Activated CD8-positive, alpha-beta T cell treated with anti-CD3 and anti-CD28 coated beads, Interleukin-2, amount 10 ng/mL, durations not matched to agents 7 days and 5 days (primary cell): ENCODE measurements around the gene SLC17A8. TPM values are rescaled to one million over a fixed set of nuclear protein-coding genes. Genes with fewer than 3 reads are reported as not detected.
"Not testable (repeated sequence)": the region's sequence is repeated elsewhere in the genome, so short reads cannot be mapped to it uniquely, and the experiment has no call there.

ENCODE experiments used
- ATAC-seq: fragments of 150-1000 bp; cut with Tn5 transposase; one replicate; pipeline ENCODE4 v1.10.0; 2021; ENCODE audit warnings: moderate library complexity
- CTCF ChIA-PET: fragments of 350-600 bp; sonication (Branson Sonifier 250); formaldehyde crosslinking; loops from one replicate; lab custom pipeline; 2021; ENCODE audit warnings: antibody characterized with exemption; lab: Charles Lee
- POLR2A ChIA-PET: fragments of 350-600 bp; sonication (Branson Sonifier 250); formaldehyde crosslinking; loops from one replicate; lab custom pipeline; 2021; ENCODE audit warnings: antibody characterized with exemption; lab: Charles Lee
- DNase-seq: peaks from one replicate; pipeline ENCODE4 v3.0.0-alpha.2; 2020
- H3K27ac Mint-ChIP-seq: one replicate; pipeline ENCODE4 v1.8.0; 2021; ENCODE audit warnings: mild to moderate bottlenecking, mixed read lengths
- H3K27me3 Mint-ChIP-seq: one replicate; pipeline ENCODE4 v1.8.0; 2021; ENCODE audit warnings: low read depth, mixed read lengths
- H3K36me3 Mint-ChIP-seq: one replicate; pipeline ENCODE4 v1.8.0; 2021; ENCODE audit warnings: low read depth, mixed read lengths
- H3K4me1 Mint-ChIP-seq: one replicate; pipeline ENCODE4 v1.8.0; 2021; ENCODE audit warnings: low read depth, mixed read lengths
- H3K4me3 Mint-ChIP-seq: one replicate; pipeline ENCODE4 v1.8.0; 2021; ENCODE audit warnings: mild to moderate bottlenecking, mixed read lengths
- H3K9me3 Mint-ChIP-seq: one replicate; pipeline ENCODE4 v1.8.0; 2022; ENCODE audit warnings: mixed read lengths; ENCODE audit not compliant: insufficient read depth
- total RNA-seq, 2 experiments: library from RNA; stranded (reverse); gene quantifications; one replicate each; pipeline ENCODE4 v1.2.3, GENCODE V29; 2021

Gene SLC17A8
- not detected for total RNA-seq

GRCh38 chr12:100356644-100357223, at the start of gene SLC17A8:
Gene SLC17A8 (plus strand): TSS chr12:100357074. CDS start chr12:100357392, 318 bp downstream.
- ATAC-seq (no peak), DNase-seq (no peak)
- CTCF ChIA-PET, result no interaction called here
- Mint-ChIP-seq H3K36me3 (no peaks in the 10 kb centered on the region), H3K27me3 (peaks cover 30% of the 10 kb centered on the region), H3K27ac (no peak within 1 kb of the TSS), H3K4me3 (no peak within 1 kb of the TSS), H3K9me3 (no peaks in the 10 kb centered on the region), H3K4me1 (no peaks in the 10 kb centered on the region)
- POLR2A ChIA-PET, result interaction anchor here (0.6 kb wide), 1 partner anchor 1924 kb away, joined by 3 read pairs; no protein-coding TSS in a partner anchor

- POLR2A ChIA-PET, DNase-seq, ATAC-seq, H3K4me3 Mint-ChIP-seq, H3K27ac Mint-ChIP-seq, CTCF ChIA-PET, H3K4me1 Mint-ChIP-seq, H3K27me3 Mint-ChIP-seq: not testable (repeated sequence)
- peaks cover 13% of the 10 kb centered on the region for H3K9me3 Mint-ChIP-seq
- peaks cover 36% of the 10 kb centered on the region for H3K36me3 Mint-ChIP-seq
These were observed 48.7 kb upstream of the SLC17A8 start for GRCh38 chr12:100308138-100308537.

DNA sequence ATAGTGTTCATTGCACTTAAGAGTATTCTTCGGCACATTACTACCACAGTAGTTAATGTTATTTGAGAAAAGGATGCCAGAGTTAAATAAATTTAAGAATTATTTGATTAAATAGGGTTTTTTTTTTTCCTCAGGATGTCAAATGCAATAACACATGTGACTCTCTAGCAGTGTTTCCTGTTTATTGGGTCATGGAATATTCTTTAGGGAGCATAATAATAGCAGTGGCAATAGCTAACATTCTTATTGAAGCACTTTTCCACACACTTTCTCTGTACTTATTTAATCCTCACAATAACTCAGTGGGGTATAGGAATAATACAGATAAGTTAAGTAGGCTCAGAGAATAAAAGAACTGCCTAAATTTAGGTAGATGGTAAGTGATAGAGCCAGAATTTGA, 45.6 kb upstream of the SLC17A8 start:
- Mint-ChIP-seq H3K9me3 (no peaks in the 10 kb centered on the region), H3K36me3 (peaks cover 10% of the 10 kb centered on the region), H3K4me1 (no peaks in the 10 kb centered on the region), H3K27me3 (no peaks in the 10 kb centered on the region), H3K4me3 (no peak overlapping the region), H3K27ac (no peak overlapping the region)
- ChIA-PET POLR2A (no interaction called here), CTCF (no interaction called here)
- ATAC-seq (no peak), DNase-seq (no peak)

DNA sequence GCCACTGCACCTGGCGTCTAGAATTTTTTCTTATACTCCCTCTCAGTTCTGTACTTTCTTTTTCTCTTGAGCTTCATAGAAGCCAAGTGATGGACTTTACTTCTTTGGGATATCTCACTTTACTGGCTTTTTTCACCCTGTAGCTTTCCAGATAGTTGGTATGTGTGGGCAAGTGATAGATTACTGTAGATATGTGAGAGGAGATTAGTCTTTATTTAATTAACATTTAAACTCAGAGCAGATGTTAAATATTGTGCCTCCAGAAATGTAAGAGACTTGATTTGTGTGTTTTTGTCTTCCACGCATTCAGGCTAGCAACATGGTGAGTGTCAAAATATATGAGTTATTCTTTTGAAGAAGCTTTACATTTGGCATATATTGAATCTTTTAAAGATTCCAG, 39.5 kb upstream of the SLC17A8 start:
- Mint-ChIP-seq H3K36me3 (peaks cover 15% of the 10 kb centered on the region), H3K27ac (no peak overlapping the region), H3K4me1 (no peaks in the 10 kb centered on the region), H3K4me3 (no peak overlapping the region), H3K27me3 (no peaks in the 10 kb centered on the region), H3K9me3 (no peaks in the 10 kb centered on the region)
- ATAC-seq (no peak), DNase-seq (no peak)
- CTCF ChIA-PET, result interaction anchor here (0.6 kb wide), 1 partner anchor 1759 kb away, joined by 3 read pairs; no protein-coding TSS in a partner anchor
- POLR2A ChIA-PET, result no interaction called here

- DNase-seq, result no peak
- H3K4me3 Mint-ChIP-seq, result no peak overlapping the region
- POLR2A ChIA-PET, result no interaction called here
- no peak overlapping the region for H3K27ac Mint-ChIP-seq
- peaks cover 19% of the 10 kb centered on the region for H3K36me3 Mint-ChIP-seq
- no peak for ATAC-seq
- no peaks in the 10 kb centered on the region for H3K9me3 Mint-ChIP-seq
- H3K4me1 Mint-ChIP-seq, result no peaks in the 10 kb centered on the region
- CTCF ChIA-PET, result no interaction called here
- no peaks in the 10 kb centered on the region for H3K27me3 Mint-ChIP-seq
These were observed 32.4 kb upstream of the SLC17A8 start for GRCh38 chr12:100324498-100324897.

DNA sequence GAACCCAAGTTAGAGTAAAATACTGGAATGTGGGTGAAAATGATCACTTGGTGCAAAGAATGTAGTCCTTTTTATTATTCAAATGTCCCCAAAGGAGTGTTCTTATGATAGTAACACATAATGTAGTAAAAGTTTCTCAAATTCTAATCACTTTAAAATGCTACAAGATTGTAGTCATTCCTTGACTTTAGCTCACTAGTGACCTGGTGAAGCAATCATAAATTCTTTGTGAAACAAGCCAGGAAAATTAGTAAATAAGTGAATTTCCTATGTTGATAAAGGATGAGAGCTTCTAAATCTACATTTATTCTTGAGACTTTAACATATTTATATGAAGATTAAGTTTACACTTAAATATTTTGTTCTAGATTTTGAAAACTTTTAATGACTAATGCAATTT, 30.7 kb upstream of the SLC17A8 start:
- ATAC-seq (no peak), DNase-seq (no peak)
- H3K27ac Mint-ChIP-seq, result no peak overlapping the region
- no peaks in the 10 kb centered on the region for H3K9me3 Mint-ChIP-seq
- H3K36me3 Mint-ChIP-seq, result peaks cover 25% of the 10 kb centered on the region
- no peak overlapping the region for H3K4me3 Mint-ChIP-seq
- CTCF ChIA-PET, result interaction anchor here (1.1 kb wide), 1 partner anchor 93 kb away, joined by 3 read pairs; no protein-coding TSS in a partner anchor
- POLR2A ChIA-PET, result no interaction called here
- H3K27me3 Mint-ChIP-seq, result no peaks in the 10 kb centered on the region
- H3K4me1 Mint-ChIP-seq, result no peaks in the 10 kb centered on the region

DNA sequence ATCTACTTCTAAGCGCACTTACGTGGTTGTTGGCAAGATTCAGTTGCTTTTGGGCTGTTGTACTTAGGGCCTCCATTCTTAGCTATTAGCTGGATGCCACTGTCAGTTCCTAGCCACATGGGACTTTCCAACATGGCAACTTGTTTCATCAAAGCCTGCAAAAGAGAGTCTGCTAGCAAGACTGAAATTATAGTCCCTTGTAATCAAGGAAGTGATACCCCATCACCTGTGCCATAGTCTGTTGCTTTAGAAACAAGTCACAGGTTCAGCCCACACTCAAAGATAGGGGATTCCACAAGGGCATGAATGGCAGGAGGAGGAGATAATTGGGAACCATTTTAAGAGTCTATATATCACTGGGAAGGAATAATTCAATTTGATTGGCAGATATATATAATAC, 27.1 kb upstream of the SLC17A8 start:
- H3K27ac Mint-ChIP-seq, result no peak overlapping the region
- ChIA-PET POLR2A (no interaction called here), CTCF (no interaction called here)
- no peak overlapping the region for H3K4me3 Mint-ChIP-seq
- no peaks in the 10 kb centered on the region for H3K27me3 Mint-ChIP-seq
- H3K9me3 Mint-ChIP-seq, result no peaks in the 10 kb centered on the region
- ATAC-seq (no peak), DNase-seq (no peak)
- no peaks in the 10 kb centered on the region for H3K4me1 Mint-ChIP-seq
- peaks cover 28% of the 10 kb centered on the region for H3K36me3 Mint-ChIP-seq

DNA sequence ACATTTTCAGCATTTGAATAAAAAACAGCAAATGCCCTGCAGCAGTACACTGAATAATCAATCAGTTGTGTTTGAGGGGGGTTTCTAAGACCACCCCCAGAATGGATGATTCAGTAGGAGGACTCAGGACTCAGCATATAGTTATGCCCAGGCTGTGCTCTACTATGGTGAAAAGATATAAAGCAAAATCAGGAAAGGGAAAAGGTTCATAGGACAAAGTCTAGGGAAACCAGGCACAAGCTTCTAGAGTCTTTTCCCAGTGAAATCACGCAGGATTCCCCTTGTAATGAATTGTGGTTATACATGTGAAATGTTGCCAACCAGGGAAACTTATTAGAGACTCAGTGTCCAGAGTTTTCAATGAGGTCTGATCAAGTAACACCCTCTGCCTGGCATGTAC, 25.0 kb upstream of the SLC17A8 start:
- H3K27ac Mint-ChIP-seq, result no peak overlapping the region
- H3K36me3 Mint-ChIP-seq, result peaks cover 38% of the 10 kb centered on the region
- CTCF ChIA-PET, result no interaction called here

GRCh38 chr12:100332852-100333251, 24.0 kb upstream of the SLC17A8 start:
- Mint-ChIP-seq H3K9me3 (no peaks in the 10 kb centered on the region), H3K36me3 (peaks cover 38% of the 10 kb centered on the region), H3K27ac (no peak overlapping the region), H3K4me1 (no peaks in the 10 kb centered on the region), H3K27me3 (no peaks in the 10 kb centered on the region), H3K4me3 (no peak overlapping the region)
- DNase-seq (no peak), ATAC-seq (no peak)
- ChIA-PET CTCF (no interaction called here), POLR2A (no interaction called here)

More for the DNA sequence above, 25.0 kb upstream of the SLC17A8 start:
- no peaks in the 10 kb centered on the region for H3K27me3 Mint-ChIP-seq
- H3K4me3 Mint-ChIP-seq, result no peak overlapping the region
- H3K4me1 Mint-ChIP-seq, result no peaks in the 10 kb centered on the region
- ATAC-seq, result no peak
- POLR2A ChIA-PET, result no interaction called here
- no peak for DNase-seq
- H3K9me3 Mint-ChIP-seq, result no peaks in the 10 kb centered on the region

DNA sequence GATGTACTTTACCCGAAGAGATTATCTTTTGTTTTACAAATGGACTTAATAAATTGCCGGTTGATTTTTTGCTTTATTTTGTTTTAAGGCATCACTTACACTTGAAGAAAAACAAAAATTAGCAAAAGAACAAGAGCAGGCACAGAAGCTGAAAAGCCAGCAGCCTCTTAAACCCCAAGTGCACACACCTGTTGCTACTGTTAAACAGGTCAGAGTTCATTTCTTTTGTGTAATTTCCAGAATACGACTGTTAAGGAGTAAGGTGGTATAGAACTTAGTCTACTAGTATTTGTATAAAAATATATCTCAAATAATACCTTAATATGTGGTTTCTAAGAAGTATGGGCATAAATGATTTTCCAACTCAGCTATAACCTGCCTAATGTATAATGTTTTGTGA, 19.6 kb upstream of the SLC17A8 start:
- H3K27me3 Mint-ChIP-seq, result no peaks in the 10 kb centered on the region
- DNase-seq (no peak), ATAC-seq (no peak)
- no peaks in the 10 kb centered on the region for H3K4me1 Mint-ChIP-seq
- CTCF ChIA-PET, result interaction anchor here (0.8 to 1.6 kb wide), 2 partner anchors 67 to 68 kb away, joined by 3 to 5 read pairs; no protein-coding TSS in a partner anchor
- H3K36me3 Mint-ChIP-seq, result peaks cover 31% of the 10 kb centered on the region
- H3K4me3 Mint-ChIP-seq, result no peak overlapping the region
- H3K9me3 Mint-ChIP-seq, result no peaks in the 10 kb centered on the region
- H3K27ac Mint-ChIP-seq, result no peak overlapping the region
- POLR2A ChIA-PET, result no interaction called here

DNA sequence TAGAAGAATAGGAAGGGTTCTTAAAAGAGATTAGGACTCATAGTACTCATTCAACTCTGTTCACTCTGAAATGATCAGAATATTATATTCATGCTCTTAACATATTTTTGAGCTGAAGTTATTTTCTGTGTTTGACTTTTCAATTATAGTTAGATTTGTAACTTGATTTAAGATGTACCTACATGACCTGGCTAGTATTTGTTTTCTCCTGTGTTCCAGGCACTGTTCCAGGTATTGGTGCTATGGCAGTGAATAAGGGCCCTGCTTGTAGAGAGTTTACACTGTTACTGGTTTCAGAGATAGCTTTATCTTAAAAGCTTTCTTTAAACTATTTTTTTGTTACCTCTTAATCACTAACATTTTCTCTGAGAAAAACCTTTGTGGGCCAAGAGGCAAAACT, 19.1 kb upstream of the SLC17A8 start:
- H3K9me3 Mint-ChIP-seq, result no peaks in the 10 kb centered on the region
- CTCF ChIA-PET, result interaction anchor here (1.6 kb wide), 1 partner anchor 67 kb away, joined by 5 read pairs; no protein-coding TSS in a partner anchor

DNA sequence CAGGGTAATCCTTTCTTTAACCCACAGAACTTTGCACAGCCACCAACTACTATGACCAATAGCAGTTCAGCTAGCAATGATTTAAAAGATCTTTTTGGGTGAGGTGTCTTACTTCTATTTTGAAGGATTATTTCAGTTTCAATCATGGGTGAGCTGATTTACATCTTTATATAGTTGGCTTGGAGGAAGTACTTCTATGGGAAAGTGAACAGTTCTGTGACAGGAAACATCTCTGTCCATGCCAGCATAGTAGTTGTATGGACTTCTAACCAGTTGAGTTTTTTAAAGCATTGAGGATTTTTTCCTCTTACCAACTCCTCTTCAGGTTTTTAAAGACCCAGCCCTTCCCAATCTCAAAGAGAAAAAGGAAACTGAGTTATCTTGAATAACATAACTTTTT, 17.8 kb upstream of the SLC17A8 start:
- ATAC-seq (no peak), DNase-seq (no peak)
- Mint-ChIP-seq H3K9me3 (no peaks in the 10 kb centered on the region), H3K4me1 (no peaks in the 10 kb centered on the region), H3K27me3 (no peaks in the 10 kb centered on the region), H3K36me3 (peaks cover 30% of the 10 kb centered on the region), H3K27ac (no peak overlapping the region), H3K4me3 (no peak overlapping the region)
- ChIA-PET POLR2A (interaction anchor here (0.7 kb wide), 1 partner anchor 40 kb away, joined by 3 read pairs; no protein-coding TSS in a partner anchor), CTCF (no interaction called here)

More for the DNA sequence above, 19.1 kb upstream of the SLC17A8 start:
- Mint-ChIP-seq H3K4me1 (no peaks in the 10 kb centered on the region), H3K36me3 (peaks cover 34% of the 10 kb centered on the region), H3K4me3 (no peak overlapping the region), H3K27me3 (no peaks in the 10 kb centered on the region), H3K27ac (no peak overlapping the region)
- POLR2A ChIA-PET, result no interaction called here
- ATAC-seq, result no peak
- DNase-seq, result no peak
